ENCODE results near the gene EN2. TPM values are rescaled to one million over a fixed set of nuclear protein-coding genes. Genes with fewer than 3 reads are reported as not detected.

The EN2 gene
- total and polyA plus RNA-seq, 2 of the 13 experiments (the other 11 are each of a cell fraction or from before 2014, with no cell fraction given) = not detected

DNA sequence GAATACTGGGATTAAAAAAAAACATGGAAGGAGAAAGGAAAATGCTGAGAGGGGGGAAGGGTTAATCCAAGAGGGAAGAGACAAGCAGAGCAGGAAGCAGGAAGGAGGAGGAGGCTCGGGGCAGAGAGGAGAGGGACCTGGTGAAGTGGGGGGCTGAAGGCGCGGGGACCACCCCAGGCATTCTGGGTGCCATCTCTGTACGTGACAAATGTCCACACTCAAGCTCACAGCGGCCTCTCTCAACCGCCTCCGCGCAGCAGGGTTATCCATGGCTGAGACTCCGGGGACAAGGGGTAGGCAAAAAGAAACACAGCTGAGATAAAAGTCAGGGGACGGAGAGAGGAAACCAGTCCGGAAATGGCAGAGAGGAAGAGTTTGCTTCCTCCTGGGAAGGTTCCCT, 33.9 kb downstream of the EN2 start:
- ATAC-seq = no peak
- BruUV-seq (replicated peaks) = no TSS peak
- TF ChIP-seq POLR2AphosphoS5 (IDR thresholded peaks at IDR 0.05; ENCODE audit: low read depth, low read length) (no peak), ZNF331 (CRISPR knock-in tag; IDR thresholded peaks at IDR 0.05) (no peak), HMGA1 (CRISPR knock-in tag; conservative IDR thresholded peaks at IDR 0.05) (no peak), ZNF138 (CRISPR knock-in tag; IDR thresholded peaks at IDR 0.05; ENCODE audit: low read depth) (no peak), HNRNPLL (IDR thresholded peaks at IDR 0.05; ENCODE audit: low read depth, low read length, poor library complexity, severe bottlenecking) (no peak), ETV5 (CRISPR knock-in tag; IDR thresholded peaks at IDR 0.05; ENCODE audit: borderline replicate concordance) (no peak), AGO1 (IDR thresholded peaks at IDR 0.05; ENCODE audit: low read depth, low read length, poor library complexity, severe bottlenecking) (no peak)
- TF ChIP-seq, protein P1, sequence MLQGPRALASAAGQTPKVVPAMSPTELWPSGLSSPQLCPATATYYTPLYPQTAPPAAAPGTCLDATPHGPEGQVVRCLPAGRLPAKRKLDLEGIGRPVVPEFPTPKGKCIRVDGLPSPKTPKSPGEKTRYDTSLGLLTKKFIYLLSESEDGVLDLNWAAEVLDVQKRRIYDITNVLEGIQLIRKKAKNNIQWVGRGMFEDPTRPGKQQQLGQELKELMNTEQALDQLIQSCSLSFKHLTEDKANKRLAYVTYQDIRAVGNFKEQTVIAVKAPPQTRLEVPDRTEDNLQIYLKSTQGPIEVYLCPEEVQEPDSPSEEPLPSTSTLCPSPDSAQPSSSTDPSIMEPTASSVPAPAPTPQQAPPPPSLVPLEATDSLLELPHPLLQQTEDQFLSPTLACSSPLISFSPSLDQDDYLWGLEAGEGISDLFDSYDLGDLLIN (CRISPR knock-in tag; IDR thresholded peaks at IDR 0.05; ENCODE audit: borderline replicate concordance) = no peak
- TF ChIP-seq, protein P2, sequence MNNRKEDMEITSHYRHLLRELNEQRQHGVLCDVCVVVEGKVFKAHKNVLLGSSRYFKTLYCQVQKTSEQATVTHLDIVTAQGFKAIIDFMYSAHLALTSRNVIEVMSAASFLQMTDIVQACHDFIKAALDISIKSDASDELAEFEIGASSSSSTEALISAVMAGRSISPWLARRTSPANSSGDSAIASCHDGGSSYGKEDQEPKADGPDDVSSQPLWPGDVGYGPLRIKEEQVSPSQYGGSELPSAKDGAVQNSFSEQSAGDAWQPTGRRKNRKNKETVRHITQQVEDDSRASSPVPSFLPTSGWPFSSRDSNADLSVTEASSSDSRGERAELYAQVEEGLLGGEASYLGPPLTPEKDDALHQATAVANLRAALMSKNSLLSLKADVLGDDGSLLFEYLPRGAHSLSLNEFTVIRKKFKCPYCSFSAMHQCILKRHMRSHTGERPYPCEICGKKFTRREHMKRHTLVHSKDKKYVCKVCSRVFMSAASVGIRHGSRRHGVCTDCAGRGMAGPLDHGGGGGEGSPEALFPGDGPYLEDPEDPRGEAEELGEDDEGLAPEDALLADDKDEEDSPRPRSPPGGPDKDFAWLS (CRISPR knock-in tag; IDR thresholded peaks at IDR 0.05; ENCODE audit: borderline replicate concordance) = no peak
- CTCF ChIA-PET (ENCODE audit: low intra/inter-chr PET ratio, low total read pairs) = no interaction called here
- no peak for FAIRE-seq
- POLR2A ChIA-PET = no interaction called here
- Histone ChIP-seq H3K9me3 (ENCODE audit: low read length) (no peaks in the 10 kb centered on the region), H3K4me3 (replicated peaks in 1 of 3; ENCODE audit: insufficient read depth in 1 of 3, low read depth in 2 of 3, low read length in 3 of 3) (no peak overlapping the region), H3K9ac (ENCODE audit: insufficient read depth, low read depth, low read length) (no peak overlapping the region), H3K4me1 (ENCODE audit: insufficient read depth, low read length) (peaks cover 7% of the 10 kb centered on the region), H3K4me2 (ENCODE audit: low read depth, low read length) (no peak overlapping the region), H3K27ac (ENCODE audit: extremely low read length, insufficient read depth, low read length) (no peak overlapping the region), H3K36me3 (replicated peaks in 1 of 2; ENCODE audit: control insufficient read depth in 1 of 2, insufficient read depth in 2 of 2, low read length in 2 of 2) (no peaks in the 10 kb centered on the region), H3K79me2 (ENCODE audit: insufficient read depth, low read length) (no peaks in the 10 kb centered on the region), H2AFZ (ENCODE audit: low read length) (no peak overlapping the region), H3K27me3 (ENCODE audit: control insufficient read depth in 1 of 2, insufficient read depth in 2 of 2, low read length in 2 of 2) (peaks cover 17 to 93% of the 10 kb centered on the region in 2 experiments), H4K20me1 (ENCODE audit: insufficient read depth, low read length) (no peaks in the 10 kb centered on the region)
- intact Hi-C loops (cut with micrococcal nuclease; ENCODE audit: unreplicated experiment) = no loop called here
- no peak for DNase-seq (ENCODE audit: low spot score)
- in situ Hi-C loops (cut with HindIII; ENCODE audit: extremely low pct_ligation_motif_present, low pct_unique_long_range_greater_than_20kb) = no loop called here
- 45% methylated on average over 11 of the region's 11 CpGs for WGBS (ENCODE audit: low lambda C conversion rate)

Measured in HepG2 (cell line).